ENCODE results near the gene RNASET2.
"Not testable (repeated sequence)": the region's sequence is repeated elsewhere in the genome, so short reads cannot be mapped to it uniquely, and the experiment has no call there.

- not testable (repeated sequence) for TF ChIP-seq POLR2A, CTCF (IDR thresholded peaks at IDR 0.05)
Measured at GRCh38 chr6:166894614-166895013, 61.7 kb downstream of the RNASET2 start.
